Posterior vena cava (tissue), 2 donors: ENCODE results near the gene KCNJ14. TPM values are rescaled to one million over a fixed set of nuclear protein-coding genes. Genes with fewer than 3 reads are reported as not detected.

Source experiments
- DNase-seq: peaks from one replicate; pipeline ENCODE4 v3.0.0-alpha.2; 2020; ENCODE audit warnings: low spot score
- intact Hi-C, 2 donors: fragments of 100-400 bp; cut with DNase I; formaldehyde crosslinking; loops; one replicate each; pipeline versions ENCODE4 v1.14.1 to v1.14.2; 2022 to 2023
- total RNA-seq, 2 donors: library from RNA; stranded (reverse); fragmentation: NEBNext Ultra II Directional; extraction: Animal tissue kit (Norgen Biotek cat#: 25700); gene quantifications; one replicate each; pipeline ENCODE4 v1.2.1, GENCODE V29; 2021
- donor health status: DM: yes; HTN: yes; CAD: no.
- donor health status: DM: yes; HTN: yes; CAD: no.

The KCNJ14 gene
- total RNA-seq, 2 donors from 2014 or later, result 0.52 to 0.65 TPM

DNA sequence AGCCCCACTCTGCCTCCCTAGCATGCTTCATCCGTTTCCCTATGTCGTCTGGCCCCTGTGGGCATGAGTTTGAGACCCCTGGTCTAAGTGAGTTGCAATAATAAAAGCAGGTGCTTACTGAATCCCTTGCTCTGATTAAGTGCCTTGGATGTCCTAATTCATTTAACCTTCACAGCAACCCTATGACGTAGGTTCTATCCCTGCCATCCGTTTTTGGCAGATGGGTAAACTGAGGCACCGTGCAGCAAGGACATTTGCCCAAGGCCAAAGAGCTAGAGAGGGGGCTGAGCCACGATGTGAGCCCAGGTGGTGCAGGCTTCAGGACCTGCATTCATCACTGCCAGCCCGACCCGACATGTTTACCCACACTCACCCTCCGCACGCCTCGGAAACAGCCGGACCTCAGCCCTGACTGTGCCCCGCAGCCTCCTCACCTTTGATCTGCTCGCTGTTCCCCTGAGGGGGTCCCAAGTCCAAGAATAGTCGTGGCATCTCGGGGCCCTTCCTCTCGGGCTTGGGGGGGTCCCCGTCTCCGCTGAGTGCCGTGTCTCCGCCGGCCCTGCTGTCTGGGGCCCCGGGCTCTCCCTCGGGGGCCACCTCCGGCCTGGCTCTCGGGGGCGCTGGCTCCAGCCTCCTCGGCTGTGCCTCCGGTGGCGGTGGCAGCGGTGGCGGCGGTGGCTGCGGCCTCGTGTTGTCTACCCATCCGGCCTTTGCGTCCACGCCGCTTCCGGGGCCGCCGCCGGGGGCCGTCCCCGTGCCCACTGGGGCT lies 41.8 kb downstream of the KCNJ14 start:
- no peak for DNase-seq
- intact Hi-C loops, result loop anchor here in 1 of 2 donors (10.0 kb wide), 1 partner anchor 88 kb away; no protein-coding TSS in a partner anchor

DNA sequence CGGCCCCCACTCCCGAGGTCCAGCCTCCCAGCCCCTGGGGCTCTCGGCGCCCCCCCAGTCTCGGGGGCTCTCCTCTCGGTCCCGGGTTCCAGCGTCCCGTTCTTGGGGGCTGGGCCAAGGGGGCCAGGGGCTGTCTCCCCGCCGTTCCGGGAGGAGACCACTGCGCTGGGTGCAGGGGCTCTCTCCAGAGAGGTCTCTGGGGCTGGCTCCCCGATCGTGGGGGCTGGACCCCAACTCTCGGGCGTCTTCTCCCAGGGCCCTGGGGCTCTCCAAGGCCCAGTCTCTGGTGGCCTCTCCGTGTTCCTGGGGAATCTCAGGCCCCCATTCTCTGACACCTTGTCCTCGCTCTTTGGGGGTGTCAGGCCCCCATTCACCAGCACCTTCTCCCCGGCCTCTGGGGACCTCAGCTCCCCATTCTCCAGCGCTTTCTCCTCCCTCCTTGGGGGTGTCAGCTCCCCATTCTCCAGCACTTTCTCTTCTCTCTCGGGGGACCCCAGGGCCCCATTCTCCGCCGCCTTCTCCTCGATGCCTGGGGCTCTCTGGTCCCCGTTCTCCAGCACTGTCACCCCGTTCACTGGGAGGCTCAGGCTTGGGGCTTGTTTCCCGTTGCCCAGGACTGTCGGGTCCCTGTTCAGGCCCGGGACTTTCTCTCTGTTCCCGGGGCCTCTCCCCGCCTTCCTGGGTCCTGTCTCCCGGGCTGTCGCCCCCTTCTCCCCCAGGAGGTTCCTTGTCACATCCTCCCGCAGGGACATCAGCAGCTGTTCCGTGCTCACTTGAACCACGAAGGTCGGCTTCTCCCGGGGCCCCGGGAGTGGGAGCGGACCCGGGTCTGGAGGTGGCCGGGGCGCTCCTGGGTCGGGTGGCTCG lies 42.6 kb downstream of the KCNJ14 start:
- intact Hi-C loops, result loop anchor here in 1 of 2 donors (10.0 kb wide), 1 partner anchor 87 kb away; no protein-coding TSS in a partner anchor
- no peak for DNase-seq

DNA sequence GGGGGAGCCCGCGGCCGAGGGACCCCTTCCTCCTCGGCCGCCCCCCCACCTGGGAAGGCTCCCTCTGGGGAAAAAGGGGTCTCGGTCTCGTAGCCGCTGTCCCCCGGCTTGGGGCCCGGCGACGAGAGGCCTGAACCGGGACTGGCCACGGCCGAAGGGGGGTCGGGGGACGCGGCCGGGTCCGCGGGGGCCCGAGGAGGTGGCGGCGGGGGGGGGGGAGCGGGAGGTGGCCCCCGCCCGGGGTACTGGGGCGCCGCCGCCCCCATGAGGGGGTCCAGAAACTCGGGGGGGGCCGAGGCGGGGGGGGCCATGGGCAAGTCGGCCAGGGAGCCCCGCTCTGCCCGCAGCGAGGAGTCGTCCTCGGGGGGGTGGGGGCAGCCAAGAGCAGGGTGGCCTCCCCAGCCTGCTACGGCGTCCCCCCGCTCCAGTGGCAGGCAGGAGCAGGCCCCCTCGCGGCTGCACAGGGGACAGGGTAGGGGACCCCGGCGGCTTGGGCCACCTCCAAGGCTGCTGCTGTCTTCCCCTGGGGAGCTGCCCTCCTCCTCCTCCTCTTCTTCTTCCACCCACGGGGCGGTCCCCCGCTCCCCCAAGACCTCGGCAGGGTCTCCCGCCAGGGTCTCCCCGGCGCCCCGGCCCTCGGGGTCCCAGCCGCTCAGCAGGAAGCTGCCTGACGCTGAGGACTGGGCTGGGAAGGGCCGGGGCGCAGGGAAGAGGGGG lies 43.4 kb downstream of the KCNJ14 start:
- intact Hi-C loops, result loop anchor here in 1 of 2 donors (10.0 kb wide), 1 partner anchor 86 kb away; no protein-coding TSS in a partner anchor
- DNase-seq, result no peak

DNA sequence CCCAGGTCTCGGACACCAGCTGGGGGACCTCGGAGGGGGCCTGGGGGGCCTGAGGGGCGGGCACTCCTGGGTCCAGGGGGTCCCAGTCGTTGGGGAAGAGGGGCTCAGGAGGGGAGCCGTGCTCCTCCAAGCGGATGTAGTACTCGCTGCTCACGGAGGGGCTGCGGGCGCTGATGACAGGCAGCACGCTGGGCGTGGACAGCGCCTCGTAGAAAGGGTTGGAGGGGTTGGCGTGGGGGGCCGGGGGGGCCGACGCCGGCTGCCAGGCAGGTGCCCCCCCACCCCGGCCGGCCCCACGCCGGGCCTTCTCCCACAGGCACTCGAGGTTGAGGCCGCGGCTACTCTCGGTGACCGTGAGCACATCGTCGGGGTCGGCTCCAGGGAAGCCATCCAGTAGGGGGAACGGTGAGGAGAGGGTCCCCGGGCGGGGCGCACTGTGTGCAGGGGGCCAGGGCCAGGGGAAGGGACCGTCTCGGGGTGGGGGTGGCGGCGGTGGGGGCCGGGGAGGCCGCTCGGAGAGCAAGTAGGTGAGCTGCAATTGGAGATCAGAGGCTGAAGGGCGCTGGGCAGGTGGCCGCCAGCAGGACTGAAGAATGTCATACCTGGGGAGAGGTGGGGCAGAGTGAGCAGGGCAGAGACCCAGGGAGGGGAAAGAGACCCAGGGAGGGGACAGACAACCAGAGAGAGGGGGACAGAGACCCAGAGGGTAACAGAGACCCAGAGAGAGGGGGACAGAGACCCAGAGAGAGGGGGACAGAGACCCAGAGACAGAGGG lies 44.1 kb downstream of the KCNJ14 start:
- DNase-seq, result no peak
- intact Hi-C loops, result loop anchor here (5.0 to 10.0 kb wide), 2 partner anchors 83 to 85 kb away; no protein-coding TSS in a partner anchor

DNA sequence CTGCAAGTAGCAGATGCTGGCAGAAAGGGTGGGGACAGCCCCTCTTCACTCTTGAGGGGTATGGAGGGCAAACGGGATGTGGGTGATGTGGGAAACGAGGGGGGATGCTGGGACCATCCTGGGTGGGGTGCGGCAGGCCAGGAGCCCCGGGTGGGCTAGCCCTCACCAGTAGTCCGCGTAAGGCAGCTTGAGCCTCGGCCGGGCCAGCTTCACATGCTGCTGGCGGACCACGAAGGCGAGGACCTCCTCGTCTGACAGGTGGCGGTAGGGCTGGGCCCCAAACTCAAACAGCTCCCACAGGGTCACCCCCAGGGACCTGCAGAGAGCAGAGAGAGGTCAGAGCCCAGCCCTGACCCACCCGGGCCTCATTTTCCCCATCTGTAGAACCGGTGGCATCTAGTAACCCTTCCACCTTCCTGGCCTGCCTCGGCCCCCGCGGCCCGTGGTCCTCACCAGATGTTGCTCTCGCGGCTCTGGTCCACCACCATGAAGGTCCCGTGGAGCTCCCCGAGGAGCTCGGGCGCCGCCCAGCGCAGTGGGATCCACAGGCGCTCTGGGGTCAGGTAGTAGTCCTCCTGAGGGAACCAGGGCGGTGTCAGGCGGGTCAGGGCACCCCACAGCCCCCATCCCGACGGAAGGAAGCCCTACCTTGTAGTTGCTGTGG lies 45.6 kb downstream of the KCNJ14 start:
- intact Hi-C loops, result loop anchor here in 1 of 2 donors (5.0 kb wide), 1 partner anchor 81 kb away; no protein-coding TSS in a partner anchor
- DNase-seq, result no peak

DNA sequence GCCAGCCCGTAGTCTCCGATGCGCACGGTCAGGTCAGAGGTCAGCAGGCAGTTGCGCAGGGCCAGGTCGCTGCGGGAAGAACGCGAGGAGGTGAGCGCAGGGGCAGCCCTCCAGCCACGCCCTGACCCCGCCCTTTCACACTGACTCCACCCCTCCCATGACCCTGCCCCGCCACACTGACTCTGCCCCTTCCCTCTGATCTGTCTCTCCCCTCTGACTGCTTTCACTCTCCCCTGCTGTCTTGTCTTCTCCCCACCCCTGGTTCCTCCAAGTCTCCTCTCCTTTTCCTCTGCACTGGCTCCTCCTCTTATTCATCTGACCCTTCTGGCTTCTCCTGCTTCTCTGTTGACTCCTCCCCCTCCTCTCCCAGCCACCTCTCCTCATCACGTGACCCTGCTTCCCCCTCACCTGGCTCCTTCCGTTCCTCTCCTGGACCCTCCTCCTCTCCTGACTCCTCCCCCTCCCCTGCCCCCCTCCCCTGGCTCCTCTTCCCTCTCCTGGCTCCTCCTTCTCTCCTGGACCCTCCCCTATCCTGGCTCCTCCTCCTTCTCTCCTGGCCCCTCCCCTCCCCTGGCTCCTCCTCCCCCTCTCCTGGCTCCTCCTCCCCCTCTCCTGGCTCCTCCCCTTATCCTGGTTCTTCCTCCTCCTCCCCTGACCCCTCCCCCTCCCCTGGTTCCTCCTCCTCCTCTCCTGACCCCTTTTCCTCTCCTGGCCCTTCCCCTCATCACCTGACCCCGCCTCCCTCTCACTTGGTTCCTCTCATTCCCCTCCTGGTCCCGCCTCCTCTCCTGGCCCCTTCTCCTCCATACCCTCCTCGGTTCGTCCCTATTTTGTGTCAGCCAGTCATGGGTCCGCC lies 46.3 kb downstream of the KCNJ14 start:
- intact Hi-C loops, result loop anchor here in 1 of 2 donors (5.0 kb wide), 1 partner anchor 81 kb away; no protein-coding TSS in a partner anchor
- DNase-seq, result no peak

DNA sequence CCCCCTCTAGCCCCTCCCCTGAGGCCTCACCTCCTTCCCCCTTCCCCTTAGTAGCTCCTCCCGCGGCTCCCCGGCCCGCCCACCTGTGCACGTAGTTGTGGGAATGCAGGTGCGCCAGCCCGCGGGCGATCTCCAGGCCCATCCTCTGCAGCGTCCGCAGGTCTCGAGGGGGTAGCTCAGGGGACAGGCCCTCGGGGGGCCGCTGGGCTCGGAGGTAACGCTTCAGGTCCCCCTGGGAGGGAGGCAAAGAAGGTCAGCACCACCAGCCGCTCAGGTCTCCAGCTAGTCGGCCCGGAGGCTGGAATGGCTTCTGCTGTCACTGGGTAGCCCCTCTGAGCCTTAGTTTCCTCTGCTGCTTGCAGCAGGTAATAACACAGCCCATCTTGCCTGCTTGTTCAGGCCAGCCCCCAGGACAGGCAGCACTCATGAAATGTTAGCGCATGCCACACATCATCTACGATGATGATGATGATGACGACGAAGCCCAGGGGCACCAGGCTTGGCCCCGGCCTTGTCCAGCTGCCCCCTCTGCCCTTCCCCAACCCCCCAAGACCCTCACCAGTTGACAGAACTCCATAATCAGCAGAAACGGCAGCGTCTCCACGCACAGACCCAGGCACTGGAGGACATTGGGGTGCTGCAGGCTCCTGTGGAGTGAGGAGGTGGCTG lies 47.1 kb downstream of the KCNJ14 start:
- intact Hi-C loops, result loop anchor here in 1 of 2 donors (5.0 kb wide), 1 partner anchor 80 kb away; no protein-coding TSS in a partner anchor
- DNase-seq, result no peak

DNA sequence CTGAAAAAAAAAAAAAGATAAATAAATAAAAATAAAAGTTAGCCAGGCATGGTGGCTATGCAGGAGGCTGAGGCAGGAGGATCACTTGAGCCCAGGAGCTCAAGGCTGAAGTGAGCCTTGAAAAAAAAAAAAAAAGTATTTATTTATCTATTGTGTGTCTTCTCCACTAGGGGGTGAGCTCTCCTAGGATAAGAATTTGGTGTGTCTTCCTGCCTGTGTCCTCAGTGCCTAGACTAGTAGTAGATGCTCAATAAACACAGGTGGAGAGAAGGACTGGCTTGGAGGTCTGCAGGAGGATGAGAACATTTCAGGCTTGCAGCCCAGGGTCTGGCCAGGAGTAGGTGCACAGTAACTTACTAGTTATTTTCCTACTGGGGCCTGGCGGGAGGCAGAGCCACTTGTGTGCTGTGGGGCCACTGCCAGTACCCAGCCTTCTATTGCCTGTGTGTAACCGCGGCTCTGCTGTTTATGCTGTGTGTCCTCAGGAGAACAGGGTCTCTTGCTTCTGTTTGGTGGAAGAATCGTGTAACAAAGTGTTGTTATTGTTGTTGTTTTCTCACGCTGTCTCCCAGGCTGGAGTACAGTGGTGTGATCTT lies 50.9 kb downstream of the KCNJ14 start:
- DNase-seq, result no peak
- intact Hi-C loops, result no loop called here

DNA sequence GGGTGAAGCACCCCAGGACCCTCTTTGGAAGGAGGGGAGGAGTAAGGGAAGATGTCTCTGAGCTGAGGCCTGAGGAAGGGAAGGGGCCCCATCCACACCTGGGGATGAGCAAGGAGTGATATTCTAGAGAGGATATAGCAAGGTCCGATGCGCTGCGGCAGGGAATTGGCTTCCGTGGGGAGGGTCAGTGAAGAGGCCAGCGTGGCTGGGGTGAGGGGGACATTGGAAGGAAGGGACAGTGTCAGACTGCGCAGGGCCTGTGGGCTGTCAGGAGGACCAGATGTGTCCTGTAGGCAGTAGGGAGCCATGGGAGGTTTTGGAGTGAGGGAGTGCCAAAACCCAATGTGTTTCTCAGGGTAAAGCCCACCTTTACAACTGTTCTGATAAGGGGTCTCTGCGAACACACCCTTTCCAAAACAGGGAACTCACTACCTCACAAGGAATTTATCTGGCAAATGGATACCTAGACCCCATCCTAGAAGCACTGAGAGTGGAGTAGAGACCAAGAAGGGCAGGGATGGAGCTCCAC lies 52.6 kb downstream of the KCNJ14 start:
- DNase-seq, result no peak
- intact Hi-C loops, result no loop called here

DNA sequence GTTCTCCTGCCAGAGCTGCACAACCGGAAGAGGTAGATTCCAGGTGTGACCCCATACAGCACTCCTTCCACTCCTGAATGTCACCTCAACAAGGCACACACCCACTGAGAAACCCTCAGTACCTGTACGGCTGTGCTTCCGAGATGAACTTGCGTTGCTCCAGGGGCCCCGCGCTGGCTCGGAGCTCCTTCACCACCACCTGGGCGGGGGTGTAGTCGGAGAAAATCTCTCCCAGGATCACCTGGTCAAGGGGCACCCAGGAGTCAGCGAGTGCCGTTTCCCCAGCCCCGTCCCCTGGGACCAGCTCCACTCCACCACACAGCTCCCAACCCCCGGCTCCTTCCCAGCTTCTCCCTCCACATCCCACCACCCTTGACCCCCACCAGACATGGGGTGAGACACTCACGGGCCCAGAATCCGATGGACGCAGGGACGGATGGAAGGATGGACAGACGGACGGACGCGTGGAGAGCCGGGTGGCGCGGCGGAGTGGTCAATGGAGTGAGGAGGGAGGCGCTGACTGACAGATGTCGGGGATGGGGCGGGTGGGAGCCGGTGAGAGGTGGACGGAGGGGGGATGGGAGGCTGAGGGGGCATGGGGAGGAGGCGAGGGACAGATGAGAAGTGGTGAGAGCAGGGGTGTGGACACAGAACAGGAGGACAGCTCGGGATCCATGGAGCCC lies 53.5 kb downstream of the KCNJ14 start:
- intact Hi-C loops, result no loop called here
- DNase-seq, result no peak

DNA sequence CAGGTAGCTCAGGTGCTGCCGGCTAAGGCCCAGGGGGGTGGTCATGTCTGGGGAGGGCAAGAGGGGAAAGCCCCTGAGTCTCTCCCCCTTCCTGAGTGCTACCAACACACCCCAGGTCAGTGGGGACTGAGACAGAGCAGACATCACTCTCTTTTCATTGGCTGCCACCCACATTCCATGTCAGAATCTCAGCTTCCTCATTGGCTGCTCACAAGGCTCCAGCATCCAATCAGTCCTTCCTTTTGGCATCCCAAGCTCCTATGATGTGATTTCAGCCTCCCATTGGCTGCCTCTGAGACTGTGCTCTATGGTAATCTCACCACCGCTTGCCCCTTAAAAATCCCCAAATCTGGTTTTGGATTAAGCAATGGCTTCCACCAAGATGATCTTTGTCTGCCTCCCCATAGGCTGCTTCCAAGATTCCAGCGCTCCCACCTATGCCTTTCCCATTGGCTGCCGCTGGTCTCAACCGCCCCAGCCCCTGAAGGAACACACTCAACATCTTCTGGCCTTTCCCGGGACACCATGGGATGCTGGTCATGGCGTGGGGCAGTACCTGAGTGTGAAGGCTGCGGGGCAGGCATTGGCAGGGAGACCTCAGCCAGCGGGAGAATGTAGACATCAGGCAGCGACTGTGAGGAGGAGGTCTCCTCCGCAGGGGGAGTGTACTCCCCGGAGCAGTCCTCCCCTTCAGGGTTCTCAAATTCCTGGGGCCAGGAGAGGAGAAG lies 54.3 kb downstream of the KCNJ14 start:
- intact Hi-C loops, result no loop called here
- no peak for DNase-seq

DNA sequence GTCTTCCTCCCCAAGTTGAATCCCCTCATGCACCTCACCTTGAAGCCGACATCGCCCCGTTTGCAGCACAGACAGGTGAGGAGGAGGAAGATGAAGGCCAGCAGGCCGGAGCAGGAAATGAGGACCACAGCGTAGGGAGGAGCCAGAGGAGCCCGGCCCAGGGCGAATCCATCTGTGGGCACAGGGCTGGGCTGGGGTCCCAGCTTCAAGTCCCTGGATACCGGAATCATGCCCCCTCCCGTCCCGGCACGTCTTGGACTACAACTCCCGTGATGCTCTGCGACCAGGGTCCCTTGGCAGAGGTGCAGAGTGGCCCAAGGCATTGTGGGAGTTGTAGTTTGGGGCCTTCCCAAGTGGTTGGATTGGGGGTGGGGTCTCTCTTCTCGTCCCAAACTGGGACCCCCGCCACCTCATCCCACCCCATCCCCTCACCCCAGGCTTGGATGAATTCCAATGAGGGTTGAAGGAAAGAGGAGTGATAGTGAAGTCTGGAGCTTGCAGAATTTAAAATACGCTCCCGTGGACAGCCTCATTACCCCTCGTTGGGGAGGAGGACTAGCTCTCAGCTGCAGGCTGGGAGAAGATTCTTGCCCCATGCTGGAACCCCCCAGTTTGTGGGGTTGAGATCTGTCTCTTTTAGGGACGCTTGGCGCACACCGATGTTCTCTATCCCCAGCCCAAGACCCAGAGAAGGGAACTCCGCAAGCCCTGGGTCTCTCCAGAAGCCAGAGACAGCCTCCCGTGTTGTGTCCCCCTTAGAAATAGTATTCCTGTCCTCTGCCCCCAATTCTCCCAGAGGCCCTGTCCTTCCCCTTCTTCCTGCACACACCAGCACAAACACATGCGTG lies 55.3 kb downstream of the KCNJ14 start:
- intact Hi-C loops, result no loop called here
- no peak for DNase-seq

DNA sequence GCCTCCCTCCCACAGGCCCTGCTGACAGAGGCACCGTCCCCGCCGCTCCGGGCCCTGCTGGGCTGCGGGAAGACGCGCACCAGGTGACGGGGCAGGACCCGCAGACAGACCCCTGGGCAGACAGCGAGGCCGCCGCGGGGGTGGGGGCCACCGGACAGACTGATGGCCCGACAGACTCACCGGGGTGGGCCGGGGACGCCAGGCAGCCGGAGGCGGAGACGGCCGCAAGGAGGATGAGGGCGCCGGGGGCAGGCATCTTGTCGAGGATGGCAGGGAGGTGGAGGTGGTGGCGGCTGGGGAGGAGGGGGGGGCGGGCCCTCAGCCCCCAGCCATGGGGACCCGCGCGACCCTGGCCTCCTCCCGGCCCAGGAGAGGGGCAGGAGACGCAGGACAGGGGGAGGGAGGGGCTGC lies 56.0 kb downstream of the KCNJ14 start:
- no peak for DNase-seq
- intact Hi-C loops, result no loop called here
